SHP77 treated with DMSO at 0.1 percent for 48 hours (cell line): ENCODE results near the gene CNGA1.

Experiments used
- DNase-seq: peaks from one replicate; lab custom pipeline; 2025; lab: John Stamatoyannopoulos, UW

Gene CNGA1

DNA sequence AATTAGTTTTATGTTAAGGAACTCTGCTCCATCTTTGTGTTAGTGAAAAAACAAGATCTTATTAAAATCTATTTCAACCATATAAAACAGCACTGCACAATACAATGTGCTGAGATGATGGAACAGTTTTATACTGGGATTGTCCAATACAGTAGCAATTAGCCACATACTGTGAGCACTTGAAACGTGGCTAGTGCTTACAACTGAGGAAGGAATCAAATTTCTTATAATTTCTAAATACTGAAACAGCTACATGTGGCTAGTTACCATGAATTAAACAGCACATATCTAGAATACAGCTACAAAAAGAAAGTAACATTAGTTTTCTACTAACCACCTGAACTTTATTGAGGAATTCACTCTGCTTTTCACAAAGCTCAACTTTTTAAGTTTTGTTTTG lies 116.8 kb downstream of the CNGA1 start:
- no peak for DNase-seq

- DNase-seq: no peak
Measured at GRCh38 chr4:47891928-47892327, 124.6 kb downstream of the CNGA1 start.
